ENCODE measurements around the gene ADAMTS16.
A peak's percentile ranks its signal among the peaks of the same experiment; 100 is the strongest.

ADAMTS16 gene

DNA sequence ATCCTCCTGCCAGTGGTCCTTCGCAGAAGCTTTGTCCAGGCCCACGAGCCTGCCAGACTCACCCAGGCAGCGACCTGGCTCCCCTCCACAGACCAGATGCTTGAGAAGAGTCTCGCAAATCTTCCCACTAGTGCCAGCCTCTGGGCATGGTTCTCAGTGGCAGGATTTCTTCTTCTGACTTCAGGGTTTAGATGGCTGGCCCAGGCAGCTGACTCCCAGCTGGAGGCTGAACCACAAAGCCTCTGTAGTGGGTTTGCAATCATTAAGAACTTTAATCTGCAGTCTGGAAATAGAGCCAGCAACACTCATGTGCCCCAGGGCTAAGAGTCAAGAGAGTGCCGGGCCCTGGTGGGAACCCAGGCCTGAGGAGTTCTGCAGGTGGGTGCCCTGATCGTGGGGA, 191.7 kb downstream of the ADAMTS16 start:
- Histone ChIP-seq H3K4me3 (ENCODE audit: low read depth, low read length) (no peak overlapping the region), H3K27ac (ENCODE audit: low read depth, low read length) (no peak overlapping the region), H3K4me1 (ENCODE audit: control insufficient read depth, insufficient read depth, low read length) (peaks cover 31% of the 10 kb centered on the region), H3K9ac (ENCODE audit: low read length) (no peak overlapping the region), H3K27me3 (ENCODE audit: control insufficient read depth, insufficient read depth, low read length) (no peaks in the 10 kb centered on the region), H3K36me3 (ENCODE audit: control insufficient read depth, insufficient read depth, low read length) (no peaks in the 10 kb centered on the region), H3K9me3 (ENCODE audit: control insufficient read depth, insufficient read depth, low read depth, low read length) (no peaks in the 10 kb centered on the region)

DNA sequence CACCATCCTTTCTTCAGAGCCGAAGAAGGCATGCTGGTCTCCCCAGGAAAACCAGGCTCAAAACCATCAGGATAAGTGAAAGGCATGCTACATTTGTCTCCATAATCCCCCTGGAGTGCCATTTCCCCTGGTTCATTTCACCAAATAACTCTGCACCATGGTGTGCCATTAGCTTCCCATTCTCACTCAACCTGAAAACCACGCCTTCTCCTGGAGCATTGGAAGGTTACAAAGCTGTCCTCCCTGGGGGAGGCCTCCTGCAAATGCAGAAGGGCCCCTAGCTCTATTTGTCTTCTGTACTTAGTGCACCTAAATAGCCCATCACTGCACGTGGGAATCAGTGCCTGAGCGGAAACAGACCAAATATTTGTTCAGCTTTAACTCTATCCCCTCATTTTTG, 192.2 kb downstream of the ADAMTS16 start:
- no peak overlapping the region for H3K4me3 ChIP-seq (ENCODE audit: low read depth, low read length)
- no peaks in the 10 kb centered on the region for H3K27me3 ChIP-seq (ENCODE audit: control insufficient read depth, insufficient read depth, low read length)
- no peaks in the 10 kb centered on the region for H3K9me3 ChIP-seq (ENCODE audit: control insufficient read depth, insufficient read depth, low read depth, low read length)
- H3K27ac ChIP-seq (ENCODE audit: low read depth, low read length), result no peak overlapping the region
- peaks cover 31% of the 10 kb centered on the region for H3K4me1 ChIP-seq (ENCODE audit: control insufficient read depth, insufficient read depth, low read length)
- no peaks in the 10 kb centered on the region for H3K36me3 ChIP-seq (ENCODE audit: control insufficient read depth, insufficient read depth, low read length)
- no peak overlapping the region for H3K9ac ChIP-seq (ENCODE audit: low read length)

DNA sequence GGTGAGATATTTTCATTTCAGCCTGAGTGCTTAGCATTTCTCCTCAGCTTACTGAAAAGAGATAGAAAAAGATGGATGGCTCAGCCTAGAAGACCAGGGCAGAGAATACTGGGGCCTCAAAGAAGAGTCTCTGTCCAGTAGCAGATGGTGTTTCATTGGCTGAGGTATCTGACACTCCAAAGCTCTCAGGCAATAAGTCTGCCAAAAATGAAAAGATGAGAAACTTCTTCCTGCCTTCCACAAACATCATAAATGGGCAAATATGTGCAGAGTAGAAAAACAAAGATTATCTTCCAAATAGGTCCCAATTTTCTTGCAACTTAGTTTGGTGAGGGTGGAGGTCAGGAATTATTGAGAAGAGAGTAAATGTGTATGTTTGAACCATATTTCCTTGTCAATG, 195.0 kb downstream of the ADAMTS16 start:
- no peaks in the 10 kb centered on the region for H3K36me3 ChIP-seq (ENCODE audit: control insufficient read depth, insufficient read depth, low read length)
- no peaks in the 10 kb centered on the region for H3K27me3 ChIP-seq (ENCODE audit: control insufficient read depth, insufficient read depth, low read length)
- no peaks in the 10 kb centered on the region for H3K9me3 ChIP-seq (ENCODE audit: control insufficient read depth, insufficient read depth, low read depth, low read length)
- no peak overlapping the region for H3K9ac ChIP-seq (ENCODE audit: low read length)
- no peak overlapping the region for H3K4me3 ChIP-seq (ENCODE audit: low read depth, low read length)
- no peak overlapping the region for H3K27ac ChIP-seq (ENCODE audit: low read depth, low read length)
- H3K4me1 ChIP-seq (ENCODE audit: control insufficient read depth, insufficient read depth, low read length), result peaks cover 32% of the 10 kb centered on the region

DNA sequence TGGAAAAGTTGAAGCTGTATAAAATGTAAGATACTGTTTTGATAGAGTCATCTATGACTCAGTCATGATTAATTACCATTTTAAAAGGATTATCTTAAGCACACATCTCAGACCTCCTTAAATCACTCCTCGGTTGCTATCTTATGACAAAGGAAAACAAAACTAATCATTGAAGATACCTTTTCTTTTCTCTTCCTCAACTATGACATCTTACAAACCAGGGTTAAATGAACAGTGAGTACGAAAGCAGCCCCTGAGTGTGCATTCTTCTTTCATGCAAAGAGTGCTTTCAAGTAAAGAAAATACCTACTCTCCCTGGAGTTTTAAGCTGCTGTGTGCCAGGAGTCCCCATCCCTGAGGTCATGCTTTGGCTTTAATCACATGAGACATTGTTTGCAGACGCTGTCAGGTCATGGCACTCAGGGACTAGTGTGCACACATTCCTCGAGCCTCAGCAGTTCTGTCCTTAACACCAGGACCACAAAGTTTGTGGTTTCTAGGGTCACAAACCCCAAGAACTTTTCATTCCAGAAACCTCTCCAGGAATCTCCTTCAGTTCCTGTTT, 195.7 kb downstream of the ADAMTS16 start:
- Histone ChIP-seq H3K27ac (ENCODE audit: low read depth, low read length) (no peak overlapping the region), H3K4me3 (ENCODE audit: low read depth, low read length) (no peak overlapping the region), H3K9ac (ENCODE audit: low read length) (no peak overlapping the region), H3K9me3 (ENCODE audit: control insufficient read depth, insufficient read depth, low read depth, low read length) (no peaks in the 10 kb centered on the region), H3K4me1 (ENCODE audit: control insufficient read depth, insufficient read depth, low read length) (peaks cover 32% of the 10 kb centered on the region), H3K27me3 (ENCODE audit: control insufficient read depth, insufficient read depth, low read length) (no peaks in the 10 kb centered on the region), H3K36me3 (ENCODE audit: control insufficient read depth, insufficient read depth, low read length) (no peaks in the 10 kb centered on the region)

DNA sequence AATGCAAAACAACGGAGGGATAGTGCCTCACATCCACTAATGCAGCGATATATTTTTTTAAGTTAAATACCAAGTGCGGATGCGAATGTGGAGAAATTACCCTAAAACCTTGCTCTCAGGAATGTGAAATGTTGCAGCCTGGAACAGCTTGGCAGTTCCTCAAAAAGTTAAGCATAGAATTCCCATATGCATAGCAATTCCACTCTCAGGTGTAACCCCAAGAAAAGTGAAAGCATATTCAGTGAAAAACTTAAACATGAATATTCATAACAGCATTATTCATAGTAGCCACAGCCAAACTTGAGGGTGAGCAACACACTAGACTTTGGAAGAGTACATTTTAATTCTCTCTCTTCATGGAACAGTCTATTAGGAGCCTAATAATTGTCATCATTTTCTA, 199.1 kb downstream of the ADAMTS16 start:
- Histone ChIP-seq H3K27me3 (ENCODE audit: control insufficient read depth, insufficient read depth, low read length) (no peaks in the 10 kb centered on the region), H3K36me3 (ENCODE audit: control insufficient read depth, insufficient read depth, low read length) (no peaks in the 10 kb centered on the region), H3K4me1 (ENCODE audit: control insufficient read depth, insufficient read depth, low read length) (peaks cover 14% of the 10 kb centered on the region), H3K4me3 (ENCODE audit: low read depth, low read length) (no peak overlapping the region), H3K27ac (ENCODE audit: low read depth, low read length) (no peak overlapping the region), H3K9me3 (ENCODE audit: control insufficient read depth, insufficient read depth, low read depth, low read length) (no peaks in the 10 kb centered on the region), H3K9ac (ENCODE audit: low read length) (no peak overlapping the region)

DNA sequence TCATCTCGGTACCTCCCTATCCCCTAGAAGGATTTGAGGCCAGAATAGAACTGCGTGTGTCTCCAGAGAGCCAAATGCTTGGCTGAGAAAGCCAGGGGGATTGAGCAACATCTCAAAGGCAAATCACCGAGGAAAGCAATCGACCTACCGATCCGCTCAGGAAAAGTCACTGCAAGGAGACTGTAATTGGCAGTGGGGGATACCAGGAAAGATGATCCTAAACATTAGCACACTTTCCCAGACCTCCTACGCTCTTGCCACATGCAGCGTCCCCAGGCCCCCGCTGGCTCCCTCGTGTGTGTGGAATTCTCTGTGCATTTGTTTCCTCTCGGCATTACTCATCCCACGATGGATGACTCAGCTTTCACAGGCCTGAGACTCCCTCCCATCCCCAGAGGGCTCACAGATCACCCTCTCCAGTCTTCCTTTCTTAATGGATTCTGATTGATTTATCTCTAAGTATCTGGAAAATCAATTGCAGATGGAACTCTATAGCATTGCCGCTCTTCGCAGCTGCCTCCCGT, 200.1 kb downstream of the ADAMTS16 start:
- no peaks in the 10 kb centered on the region for H3K36me3 ChIP-seq (ENCODE audit: control insufficient read depth, insufficient read depth, low read length)
- H3K9ac ChIP-seq (ENCODE audit: low read length), result peak overlapping the region; percentile 19
- no peak overlapping the region for H3K4me3 ChIP-seq (ENCODE audit: low read depth, low read length)
- no peaks in the 10 kb centered on the region for H3K9me3 ChIP-seq (ENCODE audit: control insufficient read depth, insufficient read depth, low read depth, low read length)
- H3K27me3 ChIP-seq (ENCODE audit: control insufficient read depth, insufficient read depth, low read length), result no peaks in the 10 kb centered on the region
- peak overlapping the region; percentile 37; the same call in 1 of the 2 replicates for H3K27ac ChIP-seq (ENCODE audit: low read depth, low read length)
- peaks cover 14% of the 10 kb centered on the region for H3K4me1 ChIP-seq (ENCODE audit: control insufficient read depth, insufficient read depth, low read length)

DNA sequence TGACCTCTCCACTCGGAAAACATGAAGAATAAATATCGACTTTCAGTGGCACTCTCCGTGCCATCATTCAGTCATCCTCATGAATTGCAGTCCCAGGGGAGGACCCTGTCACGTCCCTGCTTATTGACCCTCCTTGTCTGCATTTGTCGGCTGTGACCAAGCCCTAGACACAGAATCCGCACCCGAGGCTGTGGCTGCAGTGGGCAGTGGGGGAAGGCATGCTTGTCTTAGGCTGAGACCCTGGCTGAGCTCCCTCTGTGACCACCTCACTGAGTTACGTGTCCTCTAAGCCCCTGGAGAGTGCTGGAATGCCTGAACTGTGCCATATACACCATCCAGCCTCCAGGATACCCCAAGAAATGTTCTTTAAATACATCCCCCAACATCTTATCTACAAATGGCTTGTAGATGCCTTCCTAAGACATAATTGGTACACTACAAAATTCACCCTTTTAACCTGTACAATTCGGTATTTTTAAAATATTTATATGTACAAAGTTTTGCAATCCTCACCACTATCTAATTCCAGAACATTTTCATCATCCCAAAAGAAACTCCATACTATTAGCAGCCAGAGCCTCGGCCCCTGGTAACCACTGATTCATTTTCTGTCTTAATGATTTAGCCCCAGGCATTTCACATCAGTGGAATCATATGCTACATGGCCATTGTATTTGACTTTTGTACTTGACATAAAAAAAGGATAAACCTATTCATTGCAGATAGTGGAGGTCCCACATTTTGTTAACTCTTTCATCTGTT, 201.6 kb downstream of the ADAMTS16 start:
- no peaks in the 10 kb centered on the region for H3K9me3 ChIP-seq (ENCODE audit: control insufficient read depth, insufficient read depth, low read depth, low read length)
- H3K27me3 ChIP-seq (ENCODE audit: control insufficient read depth, insufficient read depth, low read length), result no peaks in the 10 kb centered on the region
- peaks cover 14% of the 10 kb centered on the region for H3K4me1 ChIP-seq (ENCODE audit: control insufficient read depth, insufficient read depth, low read length)
- H3K9ac ChIP-seq (ENCODE audit: low read length), result no peak overlapping the region
- H3K4me3 ChIP-seq (ENCODE audit: low read depth, low read length), result no peak overlapping the region
- H3K36me3 ChIP-seq (ENCODE audit: control insufficient read depth, insufficient read depth, low read length), result no peaks in the 10 kb centered on the region
- H3K27ac ChIP-seq (ENCODE audit: low read depth, low read length), result no peak overlapping the region

DNA sequence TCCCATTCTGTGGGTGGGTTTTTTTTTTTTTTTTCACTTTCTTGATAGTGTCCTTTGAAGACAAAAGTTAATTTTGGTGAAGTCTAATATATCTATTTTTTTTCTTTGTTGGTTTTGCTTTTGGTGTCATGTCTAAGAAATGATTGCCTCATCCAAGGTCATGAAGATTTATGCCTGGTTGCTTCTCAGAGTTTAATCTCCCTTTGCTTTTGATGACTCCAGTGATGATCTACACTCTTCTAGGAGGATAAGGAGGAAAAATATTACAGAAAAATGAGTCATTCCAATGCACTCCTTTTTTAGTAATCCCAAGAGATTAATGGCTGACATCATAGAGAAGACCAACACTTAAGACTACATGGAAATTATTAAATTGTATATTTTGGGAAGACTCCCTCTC, 202.7 kb downstream of the ADAMTS16 start:
- Histone ChIP-seq H3K27me3 (ENCODE audit: control insufficient read depth, insufficient read depth, low read length) (no peaks in the 10 kb centered on the region), H3K27ac (ENCODE audit: low read depth, low read length) (no peak overlapping the region), H3K9ac (ENCODE audit: low read length) (no peak overlapping the region), H3K4me1 (ENCODE audit: control insufficient read depth, insufficient read depth, low read length) (peaks cover 14% of the 10 kb centered on the region), H3K36me3 (ENCODE audit: control insufficient read depth, insufficient read depth, low read length) (no peaks in the 10 kb centered on the region), H3K9me3 (ENCODE audit: control insufficient read depth, insufficient read depth, low read depth, low read length) (peaks cover 3% of the 10 kb centered on the region; the same call in 1 of the 2 replicates), H3K4me3 (ENCODE audit: low read depth, low read length) (no peak overlapping the region)

DNA sequence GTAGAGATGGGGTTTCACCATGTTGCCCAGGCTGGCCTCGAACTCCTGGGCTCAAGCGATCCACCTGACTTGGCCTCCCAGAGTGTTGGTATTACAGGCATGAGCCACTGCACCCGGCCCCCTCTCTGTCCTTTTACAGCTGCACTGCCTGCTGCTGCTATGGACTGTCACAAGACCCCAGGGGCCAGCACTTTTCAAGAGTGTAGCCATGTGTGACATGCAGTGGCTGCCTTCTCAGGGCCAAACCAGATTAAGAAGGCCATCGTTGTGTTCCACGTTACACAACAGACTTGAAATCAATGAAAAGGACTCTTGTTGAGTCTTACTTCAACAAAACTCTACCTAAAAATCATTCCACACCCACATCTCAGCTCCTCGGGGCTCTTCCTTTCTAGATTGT, 203.4 kb downstream of the ADAMTS16 start:
- H3K9me3 ChIP-seq (ENCODE audit: control insufficient read depth, insufficient read depth, low read depth, low read length), result peaks cover 3% of the 10 kb centered on the region; the same call in 1 of the 2 replicates
- H3K9ac ChIP-seq (ENCODE audit: low read length), result no peak overlapping the region
- no peak overlapping the region for H3K4me3 ChIP-seq (ENCODE audit: low read depth, low read length)
- H3K36me3 ChIP-seq (ENCODE audit: control insufficient read depth, insufficient read depth, low read length), result no peaks in the 10 kb centered on the region
- H3K4me1 ChIP-seq (ENCODE audit: control insufficient read depth, insufficient read depth, low read length), result peaks cover 17% of the 10 kb centered on the region
- H3K27ac ChIP-seq (ENCODE audit: low read depth, low read length), result no peak overlapping the region
- no peaks in the 10 kb centered on the region for H3K27me3 ChIP-seq (ENCODE audit: control insufficient read depth, insufficient read depth, low read length)

DNA sequence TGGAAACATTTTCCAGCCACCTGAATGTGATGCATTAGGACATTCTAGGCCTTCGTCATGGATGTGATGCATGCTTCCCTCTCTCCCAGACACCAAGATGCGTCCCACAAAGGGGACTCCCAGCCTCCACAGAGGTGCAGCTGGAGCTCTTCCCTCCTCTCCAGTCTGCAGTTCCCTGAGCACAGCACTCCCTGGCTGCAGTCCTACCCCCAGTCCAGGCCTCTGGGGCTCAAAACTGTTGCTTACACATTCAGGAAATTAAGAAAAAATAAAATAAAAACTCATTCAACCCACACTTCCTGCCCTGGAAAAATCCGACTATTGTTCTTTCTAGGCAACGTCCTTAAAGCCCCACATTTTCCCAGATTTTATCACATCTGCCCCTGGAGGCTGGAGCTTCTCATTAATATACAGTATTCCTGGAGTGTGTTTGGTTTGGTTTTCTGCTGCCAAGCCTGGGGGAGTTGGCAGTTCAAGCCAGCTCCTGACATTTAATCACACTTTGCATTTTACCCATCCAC, 204.0 kb downstream of the ADAMTS16 start:
- Histone ChIP-seq H3K4me3 (ENCODE audit: low read depth, low read length) (no peak overlapping the region), H3K27me3 (ENCODE audit: control insufficient read depth, insufficient read depth, low read length) (no peaks in the 10 kb centered on the region), H3K9ac (ENCODE audit: low read length) (no peak overlapping the region), H3K4me1 (ENCODE audit: control insufficient read depth, insufficient read depth, low read length) (peaks cover 17% of the 10 kb centered on the region), H3K27ac (ENCODE audit: low read depth, low read length) (no peak overlapping the region), H3K36me3 (ENCODE audit: control insufficient read depth, insufficient read depth, low read length) (no peaks in the 10 kb centered on the region), H3K9me3 (ENCODE audit: control insufficient read depth, insufficient read depth, low read depth, low read length) (peaks cover 3% of the 10 kb centered on the region; the same call in 1 of the 2 replicates)

DNA sequence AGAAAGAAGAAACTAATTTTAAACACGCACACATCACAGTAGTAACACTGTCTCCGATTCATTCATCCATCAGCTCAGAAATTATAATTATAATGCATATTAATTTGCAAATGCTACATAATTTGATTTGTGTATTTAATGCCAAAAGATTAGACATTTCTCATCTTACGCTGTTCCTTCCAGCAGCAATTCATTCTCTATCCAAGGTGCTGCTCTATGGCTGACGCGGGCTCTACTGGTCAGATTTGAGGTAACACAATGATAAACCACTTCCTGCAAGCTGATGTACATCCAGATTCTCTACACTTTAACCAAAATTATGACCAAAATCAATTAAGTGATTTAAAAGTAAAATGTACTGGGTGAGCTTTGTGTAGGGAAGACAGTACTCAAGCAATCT, 204.5 kb downstream of the ADAMTS16 start:
- H3K9me3 ChIP-seq (ENCODE audit: control insufficient read depth, insufficient read depth, low read depth, low read length), result peaks cover 3% of the 10 kb centered on the region; the same call in 1 of the 2 replicates
- H3K4me3 ChIP-seq (ENCODE audit: low read depth, low read length), result no peak overlapping the region
- peaks cover 15% of the 10 kb centered on the region for H3K4me1 ChIP-seq (ENCODE audit: control insufficient read depth, insufficient read depth, low read length)
- H3K9ac ChIP-seq (ENCODE audit: low read length), result no peak overlapping the region
- H3K27ac ChIP-seq (ENCODE audit: low read depth, low read length), result no peak overlapping the region
- H3K36me3 ChIP-seq (ENCODE audit: control insufficient read depth, insufficient read depth, low read length), result no peaks in the 10 kb centered on the region
- H3K27me3 ChIP-seq (ENCODE audit: control insufficient read depth, insufficient read depth, low read length), result no peaks in the 10 kb centered on the region
